ENCODE data around the gene NTM.

Gene NTM

GRCh38 chr11:131662317-131662972 lies 292.0 kb downstream of the NTM start:
- no peak for DNase-seq (ENCODE audit: extremely low read depth, low read depth)
- no peak for TF ChIP-seq CTCF (IDR thresholded peaks at IDR 0.05; ENCODE audit: low read depth, low read length)

- TF ChIP-seq CTCF (IDR thresholded peaks at IDR 0.05; ENCODE audit: low read depth, low read length) = no peak
- no peak for DNase-seq (ENCODE audit: extremely low read depth, low read depth)
These were observed 292.6 kb downstream of the NTM start for GRCh38 chr11:131662993-131663392.

- no peak for TF ChIP-seq CTCF (IDR thresholded peaks at IDR 0.05; ENCODE audit: low read depth, low read length)
- no peak for DNase-seq (ENCODE audit: extremely low read depth, low read depth)
These were observed 293.2 kb downstream of the NTM start for GRCh38 chr11:131663405-131664200.

- no peak for TF ChIP-seq CTCF (IDR thresholded peaks at IDR 0.05; ENCODE audit: low read depth, low read length)
- no peak for DNase-seq (ENCODE audit: extremely low read depth, low read depth)
These were observed 293.9 kb downstream of the NTM start for GRCh38 chr11:131664293-131664692.

- DNase-seq (ENCODE audit: extremely low read depth, low read depth) = no peak
- no peak for TF ChIP-seq CTCF (IDR thresholded peaks at IDR 0.05; ENCODE audit: low read depth, low read length)
These were observed 294.4 kb downstream of the NTM start for GRCh38 chr11:131664816-131665215.

GRCh38 chr11:131665344-131665968 lies 295.0 kb downstream of the NTM start:
- TF ChIP-seq CTCF (IDR thresholded peaks at IDR 0.05; ENCODE audit: low read depth, low read length) = no peak
- DNase-seq (ENCODE audit: extremely low read depth, low read depth) = no peak

GRCh38 chr11:131666006-131666405 lies 295.6 kb downstream of the NTM start:
- DNase-seq (ENCODE audit: extremely low read depth, low read depth) = no peak
- TF ChIP-seq CTCF (IDR thresholded peaks at IDR 0.05; ENCODE audit: low read depth, low read length) = no peak

All from AG09319 (cell line).